ENCODE data around the gene SLC7A14.

GRCh38 chr3:170425491-170426239, 160.2 kb downstream of the SLC7A14 start:
- TF ChIP-seq, protein P1, sequence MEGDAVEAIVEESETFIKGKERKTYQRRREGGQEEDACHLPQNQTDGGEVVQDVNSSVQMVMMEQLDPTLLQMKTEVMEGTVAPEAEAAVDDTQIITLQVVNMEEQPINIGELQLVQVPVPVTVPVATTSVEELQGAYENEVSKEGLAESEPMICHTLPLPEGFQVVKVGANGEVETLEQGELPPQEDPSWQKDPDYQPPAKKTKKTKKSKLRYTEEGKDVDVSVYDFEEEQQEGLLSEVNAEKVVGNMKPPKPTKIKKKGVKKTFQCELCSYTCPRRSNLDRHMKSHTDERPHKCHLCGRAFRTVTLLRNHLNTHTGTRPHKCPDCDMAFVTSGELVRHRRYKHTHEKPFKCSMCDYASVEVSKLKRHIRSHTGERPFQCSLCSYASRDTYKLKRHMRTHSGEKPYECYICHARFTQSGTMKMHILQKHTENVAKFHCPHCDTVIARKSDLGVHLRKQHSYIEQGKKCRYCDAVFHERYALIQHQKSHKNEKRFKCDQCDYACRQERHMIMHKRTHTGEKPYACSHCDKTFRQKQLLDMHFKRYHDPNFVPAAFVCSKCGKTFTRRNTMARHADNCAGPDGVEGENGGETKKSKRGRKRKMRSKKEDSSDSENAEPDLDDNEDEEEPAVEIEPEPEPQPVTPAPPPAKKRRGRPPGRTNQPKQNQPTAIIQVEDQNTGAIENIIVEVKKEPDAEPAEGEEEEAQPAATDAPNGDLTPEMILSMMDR (IDR thresholded peaks at IDR 0.05): no peak
- TF ChIP-seq EZH2 (IDR thresholded peaks at IDR 0.05; ENCODE audit: borderline replicate concordance, insufficient read depth, low read depth, low read length, poor library complexity, severe bottlenecking): no peak
